B cell (primary cell): ENCODE results near the gene TTC34. TPM values are rescaled to one million over a fixed set of nuclear protein-coding genes. Genes with fewer than 3 reads are reported as not detected.

Experiments used
- ATAC-seq: fragments of 200-7000 bp; cut with Tn5 transposase; one replicate; pipeline ENCODE4 v1.10.0; 2021; ENCODE audit warnings: low read depth, mild to moderate bottlenecking, moderate number of reproducible peaks, moderate library complexity
- CTCF ChIA-PET: fragments of 350-600 bp; sonication (Branson Sonifier 250); formaldehyde crosslinking; loops from one replicate; lab custom pipeline; 2021; ENCODE audit warnings: antibody characterized with exemption, inconsistent platforms; lab: Charles Lee
- POLR2A ChIA-PET: fragments of 350-600 bp; sonication (Branson Sonifier 250); formaldehyde crosslinking; loops from one replicate; lab custom pipeline; 2021; ENCODE audit warnings: antibody characterized with exemption; lab: Charles Lee
- DNase-seq: peaks from one replicate; pipeline ENCODE4 v3.0.0; 2013
- H2AFZ ChIP-seq: 2 replicates; pipeline ENCODE4 v1.6.1; 2012; ENCODE audit warnings: mild to moderate bottlenecking, low read depth, low read length; ENCODE audit not compliant: insufficient read depth, poor library complexity, severe bottlenecking
- H3K27ac ChIP-seq, 2 donors: 1 replicate in 1 of 2; 2 replicates in 1 of 2; pipeline ENCODE4 v1.5.1; 2012 to 2013; ENCODE audit warnings: low read length in 2 of 2, mild to moderate bottlenecking in 2 of 2, moderate library complexity in 1 of 2
- H3K27me3 ChIP-seq, 4 experiments: fragments of 200-600 bp in 1 of 4; sonication (generic) in 1 of 4; replicated peaks in 1 of 4; 1 replicate in 2 of 4; 2 replicates in 2 of 4; pipeline versions ENCODE4 v1.6.1 to v1.7.0; 2013 to 2016; ENCODE audit warnings: low read length in 3 of 4, mild to moderate bottlenecking in 2 of 4, mixed read lengths in 1 of 4, moderate library complexity in 1 of 4; ENCODE audit not compliant: insufficient read depth in 4 of 4, control insufficient read depth in 3 of 4; ENCODE audit errors: control extremely low read depth in 1 of 4
- H3K36me3 ChIP-seq, 2 experiments: replicated peaks in 1 of 2; 1 replicate in 1 of 2; 2 replicates in 1 of 2; pipeline versions ENCODE4 v1.6.1 to v1.7.1; 2013; ENCODE audit warnings: low read length in 1 of 2; ENCODE audit not compliant: insufficient read depth in 2 of 2, control insufficient read depth in 1 of 2; ENCODE audit errors: control extremely low read depth in 1 of 2, extremely low read depth in 1 of 2
- H3K4me1 ChIP-seq, 2 donors: fragments of 200-600 bp in 1 of 2; sonication (generic) in 1 of 2; 1 replicate in 1 of 2; 2 replicates in 1 of 2; pipeline versions ENCODE4 v1.5.1 to v1.6.1; 2013 to 2017; ENCODE audit warnings: low read length in 2 of 2; ENCODE audit not compliant: control insufficient read depth in 2 of 2, insufficient read depth in 2 of 2
- H3K4me2 ChIP-seq: replicated peaks from 2 replicates; pipeline ENCODE3; 2012; ENCODE audit warnings: mild to moderate bottlenecking, low read depth, low read length; ENCODE audit not compliant: poor library complexity, severe bottlenecking
- H3K4me3 ChIP-seq, 5 experiments: fragments of 200-600 bp in 1 of 5; sonication (generic) in 1 of 5; 1 replicate in 3 of 5; 2 replicates in 2 of 5; pipeline versions ENCODE4 v1.5.1 to v1.7.0; 2011 to 2016; ENCODE audit warnings: low read length in 4 of 5, mild to moderate bottlenecking in 4 of 5, low read depth in 2 of 5, control low read depth in 1 of 5, moderate library complexity in 1 of 5; ENCODE audit not compliant: insufficient read depth in 1 of 5; ENCODE audit errors: control extremely low read depth in 1 of 5, extremely low read depth in 1 of 5
- H3K79me2 ChIP-seq: fragments of 200-600 bp; sonication (generic); one replicate; pipeline ENCODE4 v1.6.0; 2016; ENCODE audit warnings: low read length; ENCODE audit not compliant: control insufficient read depth, insufficient read depth
- H3K9ac ChIP-seq: fragments of 200-600 bp; sonication (generic); 2 replicates; pipeline ENCODE4 v1.6.1; 2017; ENCODE audit warnings: mild to moderate bottlenecking, low read length, moderate library complexity
- H3K9me3 ChIP-seq, 3 donors: one replicate each; pipeline versions ENCODE4 v1.6.1 to v1.7.1; 2013; ENCODE audit warnings: low read length in 2 of 3; ENCODE audit not compliant: control insufficient read depth in 2 of 3, insufficient read depth in 1 of 3; ENCODE audit errors: control extremely low read depth in 1 of 3
- H4K20me1 ChIP-seq: 2 replicates; pipeline ENCODE4 v1.6.0; 2012; ENCODE audit warnings: mild to moderate bottlenecking, low read length; ENCODE audit not compliant: insufficient read depth, control insufficient read depth, poor library complexity, severe bottlenecking
- H3K27ac Mint-ChIP-seq: one replicate; pipeline ENCODE4 v1.8.0; 2021; ENCODE audit warnings: mixed read lengths
- H3K27me3 Mint-ChIP-seq: one replicate; pipeline ENCODE4 v1.8.0; 2021; ENCODE audit warnings: mixed read lengths
- H3K4me1 Mint-ChIP-seq: one replicate; pipeline ENCODE4 v1.8.0; 2021; ENCODE audit warnings: mixed read lengths
- H3K4me3 Mint-ChIP-seq: one replicate; pipeline ENCODE4 v1.8.0; 2021; ENCODE audit warnings: mixed read lengths
- H3K9me3 Mint-ChIP-seq: one replicate; pipeline ENCODE4 v1.8.0; 2022; ENCODE audit warnings: mixed read lengths; ENCODE audit not compliant: insufficient read depth
- CTCF ChIP-seq: fragments of 200-600 bp; IDR thresholded peaks from one replicate; pipeline ENCODE4 v1.8.0; 2022; ENCODE audit warnings: antibody characterized with exemption, mild to moderate bottlenecking
- EZH2 ChIP-seq: IDR thresholded peaks from 2 replicates; pipeline ENCODE4 v1.6.1; 2012; ENCODE audit warnings: borderline replicate concordance, low read depth, mild to moderate bottlenecking, moderate library complexity, low read length; ENCODE audit not compliant: insufficient read depth, poor library complexity, severe bottlenecking
- WGBS: methylation state at CpG from one replicate; pipeline ENCODE4 v1.1.5; 2013; ENCODE audit warnings: missing lambda C conversion rate; ENCODE audit not compliant: insufficient coverage; 5-methylcytosine and 5-hydroxymethylcytosine counted together
- intact Hi-C: fragments of 100-400 bp; cut with micrococcal nuclease; formaldehyde crosslinking; loops from one replicate; pipeline ENCODE4 v1.10.0; 2022
- polyA plus RNA-seq: library from polyadenylated mRNA; depleted of rRNA; stranded (reverse); fragments of >200 nt; gene quantifications from 2 replicates; pipeline ENCODE4 v1.2.3, GENCODE V29; 2012
- total RNA-seq, 2 donors: library from RNA; stranded (reverse); fragments of 120-200 nt in 1 of 2; gene quantifications; 1 replicate in 1 of 2; 2 replicates in 1 of 2; pipeline versions ENCODE4 v1.2.3 to v1.2.4, GENCODE V29; 2013 to 2022

The TTC34 gene
- total and polyA plus RNA-seq, 2 donors (not counting 1 experiment from before 2014, with no cell fraction given), result 2.1 to 8.1 TPM

GRCh38 chr1:2811533-2811918, 10.0 kb upstream of the TTC34 start:
- WGBS, result 86% methylated on average over 7 of the region's 8 CpGs
- DNase-seq (no peak), ATAC-seq (no peak)
- no peaks in the 10 kb centered on the region for H3K36me3 ChIP-seq
- Mint-ChIP-seq H3K9me3 (no peaks in the 10 kb centered on the region), H3K27me3 (no peaks in the 10 kb centered on the region), H3K27ac (no peak overlapping the region), H3K4me3 (no peak overlapping the region), H3K4me1 (no peaks in the 10 kb centered on the region)
- H3K9ac ChIP-seq, result no peak overlapping the region
- ChIA-PET POLR2A (no interaction called here), CTCF (no interaction called here)
- no peak for TF ChIP-seq EZH2
- no peak for TF ChIP-seq CTCF
- peaks cover 0 to 12% (median 0%) of the 10 kb centered on the region in 3 donors for H3K9me3 ChIP-seq
- H3K4me1 ChIP-seq, result no peaks in the 10 kb centered on the region
- H4K20me1 ChIP-seq, result no peaks in the 10 kb centered on the region
- no peaks in the 10 kb centered on the region for H3K79me2 ChIP-seq
- H3K27me3 ChIP-seq, result no peaks in the 10 kb centered on the region
- no peak overlapping the region for H3K27ac ChIP-seq
- intact Hi-C loops, result no loop called here
- no peak overlapping the region for H3K4me3 ChIP-seq
- no peak overlapping the region for H3K4me2 ChIP-seq
- H2AFZ ChIP-seq, result no peak overlapping the region

GRCh38 chr1:2810899-2811532, 9.5 kb upstream of the TTC34 start:
- TF ChIP-seq EZH2 (no peak), CTCF (no peak)
- ChIA-PET POLR2A (no interaction called here), CTCF (no interaction called here)
- Histone ChIP-seq H3K9me3 (peaks cover 0 to 12% (median 0%) of the 10 kb centered on the region in 3 donors), H2AFZ (no peak overlapping the region), H4K20me1 (no peaks in the 10 kb centered on the region), H3K4me3 (no peak overlapping the region), H3K36me3 (no peaks in the 10 kb centered on the region), H3K79me2 (no peaks in the 10 kb centered on the region), H3K27me3 (no peaks in the 10 kb centered on the region), H3K4me1 (no peaks in the 10 kb centered on the region), H3K4me2 (no peak overlapping the region), H3K27ac (no peak overlapping the region), H3K9ac (no peak overlapping the region)
- ATAC-seq, result no peak
- Mint-ChIP-seq H3K9me3 (no peaks in the 10 kb centered on the region), H3K4me1 (no peaks in the 10 kb centered on the region), H3K4me3 (no peak overlapping the region), H3K27me3 (no peaks in the 10 kb centered on the region), H3K27ac (no peak overlapping the region)
- DNase-seq, result no peak
- intact Hi-C loops, result no loop called here
- WGBS, result 84% methylated on average over 9 of the region's 9 CpGs
